AG08396 (cell line): ENCODE data around the gene DMD.

Experiments used
- DNase-seq: peaks from one replicate; pipeline ENCODE4 v3.0.0; 2012; ENCODE audit warnings: low spot score, mixed read lengths

DMD gene

DNA sequence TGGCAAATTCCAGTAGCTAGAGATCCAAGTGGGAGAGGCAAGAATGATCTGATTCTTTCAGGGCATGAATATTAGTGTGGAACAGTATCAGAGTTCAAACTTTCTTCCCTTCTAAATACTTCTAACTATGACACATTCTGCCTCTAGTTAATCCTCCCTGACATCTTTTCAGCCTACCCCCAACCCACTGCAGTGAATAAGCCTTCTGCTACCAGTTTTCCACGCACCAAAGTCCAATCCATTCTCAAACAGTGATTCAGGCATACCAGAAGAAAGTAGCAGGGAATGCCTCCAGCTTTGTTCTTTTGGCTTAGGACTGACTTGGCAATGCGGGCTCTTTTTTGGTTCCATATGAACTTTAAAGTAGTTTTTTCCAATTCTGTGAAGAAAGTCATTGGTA lies 1984.1 kb downstream of the DMD start:
- peak; percentile 12 for DNase-seq

DNA sequence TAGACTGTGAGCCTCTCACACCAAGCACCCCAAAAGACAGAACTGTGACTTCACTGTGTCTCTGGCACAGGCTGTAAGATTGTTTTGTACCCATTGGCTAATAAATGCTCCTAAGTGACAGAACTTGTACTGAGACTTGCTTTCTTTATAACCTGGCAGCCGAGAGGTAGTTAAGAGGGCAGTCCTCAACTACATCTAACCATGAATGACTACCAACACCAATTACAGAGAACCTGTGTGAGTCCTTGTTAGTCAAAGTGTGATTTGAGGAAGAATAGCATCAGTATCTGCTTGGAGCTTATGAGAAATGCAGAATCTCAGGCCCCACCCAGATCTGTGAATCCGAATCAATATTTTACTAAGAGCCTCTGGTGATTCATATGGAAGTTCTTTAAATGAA lies 1985.5 kb downstream of the DMD start:
- no peak for DNase-seq

DNA sequence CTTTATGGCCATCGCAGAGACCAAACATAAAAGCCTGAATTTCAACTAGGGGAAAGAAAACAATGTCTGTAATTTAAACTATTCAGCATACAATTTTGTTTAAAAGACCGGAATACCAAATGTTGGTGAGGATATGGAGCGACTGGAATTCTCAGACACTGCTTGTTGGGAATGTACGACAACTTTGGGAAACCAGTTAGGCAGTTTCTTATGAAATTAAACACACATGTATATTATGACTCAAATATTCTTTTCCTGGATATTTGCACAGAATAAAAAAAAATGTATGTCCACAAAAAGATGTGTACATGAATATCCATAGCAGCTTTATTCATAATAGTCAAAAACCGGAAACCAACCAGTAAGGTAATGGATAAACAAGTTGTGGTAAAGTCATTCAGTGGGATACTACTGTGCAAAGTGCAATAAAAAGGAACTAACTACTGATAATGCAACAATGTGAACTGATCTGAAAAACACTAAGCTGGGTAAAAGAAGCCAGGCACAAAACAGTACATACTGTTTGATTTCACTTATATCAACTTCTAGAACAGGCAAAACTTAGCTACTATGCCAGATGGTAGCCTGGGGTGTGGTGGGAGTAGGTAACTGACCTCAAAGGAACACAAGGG lies 1986.9 kb downstream of the DMD start:
- DNase-seq = no peak

DNA sequence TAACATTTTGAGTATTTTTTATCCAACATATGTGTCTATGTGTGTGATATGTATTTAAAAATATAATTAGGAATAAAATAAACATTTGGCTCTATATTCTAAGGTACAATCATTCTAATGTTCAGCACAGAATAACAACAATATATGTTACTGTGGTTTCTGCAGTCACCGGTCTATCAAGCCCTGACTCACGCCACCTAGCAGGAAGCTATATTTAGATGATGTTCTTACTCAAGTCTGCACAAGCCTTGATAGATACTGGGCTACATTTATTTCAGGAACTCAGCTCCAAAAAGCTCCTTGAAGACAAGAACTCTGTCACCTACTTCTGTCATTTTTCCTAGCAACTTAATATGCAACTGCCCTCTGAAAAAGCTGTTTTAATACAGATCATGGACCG lies 1987.5 kb downstream of the DMD start:
- peak; percentile 12 for DNase-seq

DNA sequence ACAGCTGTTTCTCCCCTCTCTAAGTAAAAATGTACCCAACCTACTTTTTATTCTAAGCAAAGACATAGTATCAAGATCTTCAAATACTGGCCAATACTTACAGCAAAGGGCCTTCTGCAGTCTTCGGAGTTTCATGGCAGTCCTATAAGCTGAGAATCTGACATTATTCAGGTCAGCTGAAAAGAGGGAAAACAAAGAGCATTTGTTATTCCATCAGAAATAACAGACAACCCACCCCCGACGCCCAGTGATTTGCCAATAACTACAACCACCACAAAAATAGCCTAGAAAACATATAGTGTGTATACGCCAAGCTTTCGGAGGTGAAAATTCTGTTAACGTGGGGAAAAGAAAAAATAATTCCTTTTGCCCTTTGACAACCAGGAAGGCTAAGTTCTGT lies 1988.4 kb downstream of the DMD start:
- no peak for DNase-seq

DNA sequence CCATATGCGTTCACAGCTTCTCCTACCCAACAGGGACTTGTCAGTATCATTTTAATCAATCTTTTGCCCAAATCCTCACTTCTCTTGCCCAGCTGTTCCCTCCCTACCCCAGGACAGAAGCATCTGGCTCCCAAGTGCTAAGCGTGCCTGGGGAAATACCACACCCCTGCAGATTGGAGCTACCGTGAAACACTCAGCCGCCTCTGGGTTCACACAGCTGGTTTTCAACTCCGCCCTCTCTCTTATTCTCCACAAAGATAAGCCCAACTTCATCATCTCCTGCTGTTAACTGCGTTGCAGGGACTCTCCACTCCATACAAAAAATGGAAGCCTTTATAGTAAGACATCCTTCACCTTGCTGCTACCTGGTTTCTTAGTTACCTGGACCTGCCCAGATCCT lies 1992.2 kb downstream of the DMD start:
- no peak for DNase-seq

DNA sequence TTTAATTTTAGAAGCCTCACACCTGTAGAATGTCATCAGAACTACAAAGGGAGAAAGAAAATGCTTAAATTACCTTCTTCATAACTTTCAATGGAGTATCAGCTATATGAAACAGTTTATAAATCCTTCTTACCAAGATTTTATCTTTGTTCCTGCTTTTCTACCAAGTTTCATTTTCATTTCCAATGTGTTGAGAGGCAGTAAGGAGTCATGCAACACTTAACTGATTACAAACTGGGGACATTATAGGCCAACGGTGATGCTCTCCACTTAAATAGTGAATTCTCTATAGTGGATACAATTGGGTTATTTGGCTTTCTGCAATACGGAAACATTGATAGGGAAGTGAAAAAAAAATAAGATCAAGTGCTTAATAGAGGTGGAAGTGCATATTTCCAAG lies 1994.3 kb downstream of the DMD start:
- DNase-seq = no peak

DNA sequence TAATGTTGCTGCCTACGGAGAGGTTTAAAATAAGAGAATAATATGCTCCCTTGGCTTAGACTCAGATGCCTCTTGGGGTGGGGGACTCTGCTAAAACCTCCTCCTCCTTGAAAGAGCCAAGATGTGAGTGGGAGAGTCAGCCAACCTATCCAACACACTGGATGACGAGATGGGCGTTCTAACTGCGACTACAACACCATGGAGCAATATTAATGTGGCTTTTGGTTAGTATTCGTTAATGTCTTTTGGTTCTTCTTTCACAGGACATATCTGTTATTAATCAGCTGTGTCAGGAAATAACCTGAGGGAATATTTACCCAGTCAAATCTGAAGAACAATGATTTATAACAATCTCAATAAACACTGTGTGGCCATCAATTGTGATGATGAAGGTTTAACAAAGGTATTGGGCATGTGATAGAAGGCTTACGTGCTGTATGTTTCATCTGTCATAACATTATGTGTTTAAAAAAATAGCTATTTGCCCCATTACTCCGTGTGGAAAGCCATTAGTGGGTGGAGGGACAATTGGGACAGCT lies 1996.0 kb downstream of the DMD start:
- DNase-seq = no peak

DNA sequence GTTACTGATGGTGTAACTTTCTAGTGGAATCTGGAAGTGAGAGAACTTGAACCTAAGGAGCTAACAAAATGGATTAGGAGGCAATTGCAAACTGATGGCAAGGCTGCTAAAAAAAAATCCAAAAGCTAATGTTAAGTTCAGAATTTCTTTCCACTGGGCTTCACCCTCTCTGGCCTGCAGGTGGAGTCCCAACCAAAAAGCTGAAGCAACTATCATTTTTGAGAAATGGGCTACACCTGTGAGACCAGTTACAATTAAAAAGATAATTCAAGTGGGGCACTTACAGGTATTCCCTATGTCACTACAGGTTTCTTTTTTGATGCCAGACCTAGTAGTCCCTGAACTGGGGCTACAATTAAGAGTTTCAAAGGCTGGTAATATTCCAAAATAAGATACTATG lies 1997.4 kb downstream of the DMD start:
- peak; percentile 18 for DNase-seq

DNA sequence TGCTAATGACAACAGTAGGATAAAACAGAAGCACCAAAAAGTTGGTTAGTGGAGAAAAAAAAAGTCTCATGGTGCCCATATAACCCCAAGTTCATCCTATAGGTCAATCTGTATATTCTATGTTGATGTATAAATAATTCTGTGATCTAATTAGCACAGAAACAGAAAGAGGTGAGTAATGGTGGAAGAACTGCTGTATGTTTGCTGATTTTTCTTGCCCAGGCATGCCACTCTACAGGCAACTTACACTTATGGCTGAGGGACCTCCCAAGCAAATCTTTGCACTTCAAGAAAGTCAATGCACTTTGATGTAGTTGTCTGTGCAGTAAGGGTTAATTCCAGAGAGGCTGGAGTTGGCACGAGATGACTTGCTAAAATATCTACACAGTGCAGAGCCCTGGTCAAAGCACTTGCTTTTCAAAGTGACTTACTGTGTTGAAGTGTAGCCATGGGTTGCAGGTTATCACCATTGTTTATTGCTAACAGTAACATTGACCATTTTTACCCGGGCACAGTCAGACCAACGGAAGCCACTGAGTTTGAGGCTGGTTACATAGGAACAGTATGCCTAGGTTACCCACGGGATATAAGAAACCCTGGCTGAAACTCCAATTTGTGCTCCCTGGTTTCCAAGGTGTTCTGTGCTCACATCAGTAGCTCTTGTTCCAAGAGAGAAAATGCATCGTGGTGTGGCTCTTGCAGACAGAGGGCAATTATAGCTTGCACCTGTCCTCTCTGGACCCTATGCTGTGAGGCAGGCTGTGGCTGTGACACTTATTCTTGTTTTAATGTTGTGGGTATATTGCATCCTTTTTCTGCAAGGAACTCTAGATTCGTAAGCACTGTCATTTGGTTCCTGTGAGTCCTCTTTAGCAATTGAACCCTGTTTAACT lies 1998.2 kb downstream of the DMD start:
- DNase-seq = no peak

DNA sequence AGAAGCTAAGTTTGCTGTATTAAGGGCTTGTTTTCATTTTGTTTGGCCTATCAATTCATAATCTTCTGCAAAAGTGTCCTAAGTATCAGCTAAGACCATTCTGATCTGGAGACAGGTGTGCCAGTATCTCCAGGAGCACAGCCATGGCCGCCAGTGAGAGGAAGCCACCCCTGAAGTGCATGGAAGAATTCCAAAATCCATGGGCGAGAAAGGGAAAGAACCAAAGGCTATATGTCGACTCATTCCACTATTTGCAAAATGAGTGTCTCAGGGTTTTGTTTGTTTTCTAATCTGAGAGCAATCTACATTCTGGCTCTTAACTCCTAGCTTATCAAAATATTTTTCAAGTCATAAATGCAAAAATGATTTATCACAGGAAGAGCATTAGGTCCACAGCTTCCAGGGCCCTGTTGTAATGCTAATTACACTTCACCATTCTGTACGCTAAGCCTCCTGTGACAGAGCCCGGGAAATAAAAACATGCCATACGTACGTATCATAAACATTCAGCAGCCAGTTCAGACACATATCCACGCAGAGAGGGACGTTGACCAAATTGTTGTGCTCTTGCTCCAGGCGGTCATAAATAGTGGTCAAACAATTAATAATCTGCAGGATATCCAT lies 2002.2 kb downstream of the DMD start:
- no peak for DNase-seq

DNA sequence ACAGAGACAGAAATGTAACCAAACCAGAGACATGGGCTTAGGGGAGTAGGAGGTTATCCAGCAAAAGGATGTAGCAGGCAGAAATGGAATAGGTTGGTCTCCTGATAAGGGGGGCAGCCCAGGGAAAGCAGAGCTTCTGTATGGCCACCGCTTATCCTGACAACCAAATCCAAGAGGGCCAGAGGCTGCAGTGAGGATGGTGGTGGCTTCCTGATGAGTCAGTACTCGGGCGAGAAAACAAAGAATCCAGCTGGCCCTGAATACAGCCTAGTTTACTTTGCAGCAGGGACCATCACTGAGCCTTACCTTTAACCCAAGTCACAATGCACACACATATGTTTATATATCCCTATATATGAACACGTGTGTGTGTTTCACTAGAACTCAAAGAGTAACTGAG lies 2009.8 kb downstream of the DMD start:
- peak; percentile 5 for DNase-seq

DNA sequence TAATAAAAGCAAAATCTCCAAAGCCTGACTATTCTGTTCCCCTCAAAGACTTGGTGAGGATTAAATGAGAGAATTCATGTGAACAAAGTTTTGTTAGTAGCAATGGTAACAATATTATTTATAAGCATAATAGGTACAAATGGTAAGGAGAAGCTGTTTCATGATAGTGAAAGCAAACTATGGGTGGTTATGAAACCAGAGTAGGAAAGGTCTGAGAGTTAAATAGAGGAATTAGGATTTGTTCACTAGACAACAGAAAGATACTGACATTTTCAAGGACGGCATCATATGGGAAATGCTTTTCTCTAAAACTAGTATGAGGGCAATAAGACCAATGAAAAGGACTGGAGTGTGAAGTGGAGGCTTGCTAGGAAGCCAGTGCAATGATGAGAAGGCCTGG lies 2010.9 kb downstream of the DMD start:
- DNase-seq = no peak

DNA sequence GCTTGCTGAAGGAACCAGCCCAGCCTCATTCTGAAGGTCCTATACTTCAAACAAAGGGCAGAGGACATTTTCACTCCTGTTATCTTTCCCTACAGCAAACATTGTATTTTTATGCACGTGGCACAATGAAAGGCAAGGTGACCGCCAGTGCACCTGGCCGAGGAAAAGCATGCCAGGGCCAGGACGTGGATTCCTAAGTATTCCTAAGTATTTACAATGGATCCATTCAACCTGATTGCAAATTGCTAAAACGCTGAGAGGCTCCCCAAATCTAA lies 2011.6 kb downstream of the DMD start:
- no peak for DNase-seq

DNA sequence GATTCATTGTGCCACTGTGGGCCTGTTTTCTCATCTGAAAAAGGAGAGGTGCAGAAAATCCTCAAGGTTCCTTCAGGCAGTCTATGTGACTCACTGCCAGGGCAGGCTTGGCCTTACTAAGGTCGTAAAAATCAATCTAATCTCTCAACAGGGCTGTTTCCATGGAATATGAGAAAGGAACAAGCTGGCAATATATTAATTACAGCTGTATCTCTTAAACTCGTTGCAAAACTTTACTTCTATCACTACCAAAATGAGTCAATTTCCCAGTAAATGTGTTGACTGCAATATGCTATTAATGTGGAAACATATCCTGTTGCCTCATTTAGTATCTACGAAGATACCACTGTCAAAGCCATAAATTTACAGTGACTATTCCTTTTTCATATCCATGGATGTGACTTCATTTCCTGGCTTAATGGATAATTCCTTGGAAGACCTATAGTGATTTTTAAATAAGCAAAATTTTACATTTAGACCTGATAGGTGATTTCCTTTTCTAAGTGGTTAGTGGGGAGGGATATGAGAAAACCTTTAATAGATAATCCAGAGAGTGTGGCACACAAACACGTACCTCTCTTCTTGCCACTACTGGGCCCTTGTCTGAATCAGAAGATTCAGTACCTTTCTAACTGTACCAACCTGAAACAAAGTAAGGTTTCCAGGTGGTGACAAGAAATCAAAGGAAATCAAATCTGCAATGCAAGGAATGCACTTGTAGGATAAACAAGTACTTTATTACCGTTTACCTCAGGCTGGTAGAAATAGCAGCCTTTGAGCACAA lies 2012.1 kb downstream of the DMD start:
- DNase-seq = no peak

DNA sequence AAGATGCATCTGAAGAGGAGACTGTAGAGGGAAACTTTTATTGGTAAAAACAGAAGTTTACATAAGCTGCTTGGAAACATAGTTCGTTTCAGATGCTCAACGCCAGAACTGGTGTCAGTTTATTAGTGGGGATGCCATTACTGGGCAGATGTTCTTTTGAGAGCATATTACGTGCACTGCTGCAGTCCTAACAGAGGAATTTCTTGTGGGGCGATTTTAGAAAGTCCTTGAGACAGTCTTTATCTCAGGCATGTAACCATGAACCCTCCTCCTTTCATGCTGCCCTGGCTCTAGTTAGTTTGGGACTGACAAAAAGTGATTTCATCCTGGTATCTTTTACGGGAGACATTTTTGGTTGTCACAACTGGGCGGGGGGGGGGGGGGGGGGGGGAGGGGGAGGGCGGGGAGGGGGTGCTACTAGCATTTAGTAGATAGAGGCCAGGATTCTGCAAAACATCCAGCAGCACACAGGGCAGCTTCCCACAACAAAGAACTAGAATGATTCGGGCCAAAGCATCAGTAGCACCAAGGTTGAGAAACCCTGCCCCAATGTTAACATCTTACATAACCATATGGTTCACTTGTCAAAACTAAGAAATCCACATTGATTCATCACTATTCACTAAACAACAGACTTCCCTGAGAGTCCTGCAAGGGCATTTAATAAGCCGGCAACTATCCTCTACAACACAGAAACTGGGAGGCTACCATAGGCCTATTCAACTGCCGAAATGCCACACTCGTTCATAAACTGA lies 2021.0 kb downstream of the DMD start:
- no peak for DNase-seq

DNA sequence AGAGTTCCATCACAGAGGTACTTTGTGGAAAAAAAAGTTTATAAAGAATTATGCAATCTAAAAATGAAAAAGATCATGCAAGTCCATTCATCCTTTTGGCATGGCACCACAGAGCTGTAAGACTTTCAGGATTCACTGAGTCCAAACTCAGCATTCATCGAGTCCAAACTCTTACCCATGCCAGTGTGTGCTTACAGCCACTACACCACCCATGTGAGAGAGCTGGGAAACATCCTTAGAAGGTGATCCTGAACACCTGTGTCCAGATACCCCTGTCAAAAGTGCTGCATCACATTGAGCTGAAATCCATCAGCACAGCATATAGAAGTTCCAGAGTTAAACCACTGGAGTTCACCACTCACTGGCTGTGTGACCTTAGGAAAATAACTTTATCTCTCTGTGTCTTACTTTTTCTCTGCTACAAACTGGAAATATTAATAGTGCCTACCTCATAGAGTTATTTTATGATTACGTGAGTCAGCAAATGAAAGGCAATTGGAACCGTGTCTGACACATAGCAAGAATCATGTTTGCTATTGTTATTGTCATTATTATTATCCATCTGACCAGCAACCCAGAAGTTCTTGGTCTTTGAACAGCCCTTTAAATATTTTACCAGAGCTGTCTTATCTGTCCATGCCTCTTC lies 2024.5 kb downstream of the DMD start:
- DNase-seq = no peak

DNA sequence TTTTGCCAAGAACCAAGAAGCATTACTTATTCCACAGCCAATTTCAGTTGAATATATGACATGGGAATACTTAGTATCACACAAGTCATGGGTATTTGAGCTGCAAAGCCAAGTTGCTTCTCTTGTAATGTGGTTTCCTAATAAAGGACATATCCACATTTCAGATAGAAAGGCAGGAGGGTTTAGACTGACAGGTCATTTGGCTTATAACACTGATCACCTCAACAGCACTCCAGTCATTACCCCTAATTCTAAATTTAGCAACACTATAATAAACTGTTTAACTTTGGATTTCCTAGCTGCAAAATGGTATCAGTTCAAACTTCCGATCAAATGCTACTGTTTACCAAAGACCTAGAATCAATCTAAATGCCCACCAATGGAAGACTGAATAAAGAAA lies 2025.5 kb downstream of the DMD start:
- DNase-seq = no peak

DNA sequence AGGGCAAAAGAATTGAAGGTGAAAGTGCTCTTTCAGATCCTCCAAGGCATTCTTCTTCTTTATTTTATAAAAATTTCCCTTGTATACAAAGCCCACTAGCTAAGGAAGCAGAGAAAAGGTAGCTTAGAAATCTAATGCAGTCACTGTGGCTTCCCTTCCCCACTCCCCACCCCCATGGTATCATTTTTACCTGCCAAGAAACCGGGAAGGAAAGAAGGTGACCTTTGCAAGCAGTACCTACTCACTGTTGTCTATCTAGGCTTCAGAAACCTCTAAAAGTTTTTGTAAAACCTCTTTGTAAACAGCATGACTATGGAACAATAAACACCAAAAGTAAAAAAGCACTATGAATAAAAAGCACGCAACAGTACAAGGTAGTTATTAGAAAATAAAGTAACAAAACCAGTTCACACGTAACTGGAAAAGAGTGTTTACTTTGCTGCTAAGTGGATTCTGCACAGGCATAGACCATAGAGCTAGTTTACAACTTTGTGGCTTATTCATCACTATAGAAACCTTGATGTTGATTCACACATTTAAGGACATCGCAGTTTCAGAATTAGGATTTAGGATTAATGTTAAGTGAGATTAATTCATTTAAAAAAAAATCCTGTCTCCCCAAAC lies 2029.9 kb downstream of the DMD start:
- no peak for DNase-seq

DNA sequence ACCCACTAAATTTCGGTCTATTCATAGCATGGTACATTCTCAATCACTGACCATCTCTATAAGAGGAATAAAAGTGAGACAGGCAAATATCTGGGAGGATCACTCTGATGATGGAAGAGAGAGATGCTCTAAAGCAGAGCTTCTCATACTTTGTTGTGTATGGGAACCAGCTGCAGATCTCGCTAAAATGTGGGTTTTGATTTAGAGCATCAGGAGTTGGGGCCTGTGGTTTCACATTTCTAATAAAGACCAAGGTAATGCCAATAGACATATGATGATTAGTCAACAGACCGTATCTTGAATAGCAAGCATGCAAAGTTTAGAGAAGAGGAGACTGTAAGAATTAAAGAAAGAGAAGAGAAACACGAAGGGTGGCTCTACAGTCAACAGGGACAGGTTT lies 2032.1 kb downstream of the DMD start:
- no peak for DNase-seq

DNA sequence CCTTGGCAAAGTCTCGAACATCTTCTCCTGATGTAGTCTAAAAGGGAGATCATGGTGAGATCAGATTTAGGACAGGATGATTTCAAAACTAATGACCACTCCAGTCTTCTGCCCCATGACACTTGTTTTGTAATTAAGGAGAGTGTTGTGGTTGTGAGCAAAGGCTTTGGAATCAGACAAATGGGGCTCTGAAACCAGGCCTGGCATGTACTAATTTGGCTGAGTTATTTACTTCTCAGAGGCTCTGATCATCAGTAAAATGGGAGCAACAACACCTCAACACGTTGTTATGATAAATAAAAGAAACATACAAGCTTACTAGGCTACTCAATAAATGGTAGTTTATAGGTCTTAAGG lies 2032.6 kb downstream of the DMD start:
- DNase-seq = no peak
